Body of pancreas (tissue), 4 donors: ENCODE data around the gene HADH.

Source experiments
- POLR2A ChIP-seq, 3 donors: fragments of 450-650 bp; IDR thresholded peaks; one replicate each; pipeline ENCODE4 v1.6.1; 2016; ENCODE audit warnings: antibody characterized with exemption in 3 of 3, mild to moderate bottlenecking in 2 of 3
- TF ChIP-seq, protein P1 (sequence below), 7 experiments: fragments of 450-650 bp in 4 of 7; fragments of 200-600 bp in 3 of 7; sonication (generic) in 3 of 7; IDR thresholded peaks; one replicate each; pipeline ENCODE4 v1.5.1; 2016 to 2019; ENCODE audit warnings: antibody characterized with exemption in 7 of 7

DNA sequence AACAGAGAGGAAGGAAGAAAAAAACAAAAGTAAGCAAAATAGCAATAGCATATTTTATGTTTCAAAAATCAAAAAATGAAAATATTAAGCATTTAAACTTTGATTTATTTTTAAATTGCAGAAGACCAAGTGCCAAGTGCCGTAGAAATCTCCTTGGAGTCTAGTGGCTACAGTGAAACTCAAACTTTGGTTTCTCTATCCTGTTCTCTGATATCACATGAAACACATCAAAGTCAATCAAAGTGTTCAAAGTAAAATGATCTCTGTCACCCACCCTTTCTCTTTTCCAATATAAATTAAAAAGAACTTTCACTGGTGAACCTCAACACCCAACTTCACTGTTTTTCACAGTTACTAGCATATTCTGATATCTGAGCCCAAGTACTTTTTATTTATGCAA is 81.1 kb downstream of the HADH start:
- TF ChIP-seq, protein P1, sequence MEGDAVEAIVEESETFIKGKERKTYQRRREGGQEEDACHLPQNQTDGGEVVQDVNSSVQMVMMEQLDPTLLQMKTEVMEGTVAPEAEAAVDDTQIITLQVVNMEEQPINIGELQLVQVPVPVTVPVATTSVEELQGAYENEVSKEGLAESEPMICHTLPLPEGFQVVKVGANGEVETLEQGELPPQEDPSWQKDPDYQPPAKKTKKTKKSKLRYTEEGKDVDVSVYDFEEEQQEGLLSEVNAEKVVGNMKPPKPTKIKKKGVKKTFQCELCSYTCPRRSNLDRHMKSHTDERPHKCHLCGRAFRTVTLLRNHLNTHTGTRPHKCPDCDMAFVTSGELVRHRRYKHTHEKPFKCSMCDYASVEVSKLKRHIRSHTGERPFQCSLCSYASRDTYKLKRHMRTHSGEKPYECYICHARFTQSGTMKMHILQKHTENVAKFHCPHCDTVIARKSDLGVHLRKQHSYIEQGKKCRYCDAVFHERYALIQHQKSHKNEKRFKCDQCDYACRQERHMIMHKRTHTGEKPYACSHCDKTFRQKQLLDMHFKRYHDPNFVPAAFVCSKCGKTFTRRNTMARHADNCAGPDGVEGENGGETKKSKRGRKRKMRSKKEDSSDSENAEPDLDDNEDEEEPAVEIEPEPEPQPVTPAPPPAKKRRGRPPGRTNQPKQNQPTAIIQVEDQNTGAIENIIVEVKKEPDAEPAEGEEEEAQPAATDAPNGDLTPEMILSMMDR (IDR thresholded peaks at IDR 0.05) = no peak
- TF ChIP-seq POLR2A (IDR thresholded peaks at IDR 0.05) = no peak
